ENCODE data around the gene OLFML2A. TPM values are rescaled to one million over a fixed set of nuclear protein-coding genes. Genes with fewer than 3 reads are reported as not detected.

OLFML2A gene
- total and polyA plus RNA-seq, 12 donors, result 1.7 to 21.4 (median 7.3) TPM

- H3K36me3 ChIP-seq (replicated peaks in 1 of 2), result no peaks in the 10 kb centered on the region
- intact Hi-C loops (cut with DNase I), result no loop called here
- no peak overlapping the region for H3K4me3 ChIP-seq
- 66 to 73% (median 69%) methylated on average over 4 of the region's 4 CpGs for WGBS, 4 donors
- peaks cover 5 to 8% of the 10 kb centered on the region in 2 donors for H3K4me1 ChIP-seq (replicated peaks in 1 of 2)
- no peak overlapping the region for H3K27ac ChIP-seq
- TF ChIP-seq, protein P1, sequence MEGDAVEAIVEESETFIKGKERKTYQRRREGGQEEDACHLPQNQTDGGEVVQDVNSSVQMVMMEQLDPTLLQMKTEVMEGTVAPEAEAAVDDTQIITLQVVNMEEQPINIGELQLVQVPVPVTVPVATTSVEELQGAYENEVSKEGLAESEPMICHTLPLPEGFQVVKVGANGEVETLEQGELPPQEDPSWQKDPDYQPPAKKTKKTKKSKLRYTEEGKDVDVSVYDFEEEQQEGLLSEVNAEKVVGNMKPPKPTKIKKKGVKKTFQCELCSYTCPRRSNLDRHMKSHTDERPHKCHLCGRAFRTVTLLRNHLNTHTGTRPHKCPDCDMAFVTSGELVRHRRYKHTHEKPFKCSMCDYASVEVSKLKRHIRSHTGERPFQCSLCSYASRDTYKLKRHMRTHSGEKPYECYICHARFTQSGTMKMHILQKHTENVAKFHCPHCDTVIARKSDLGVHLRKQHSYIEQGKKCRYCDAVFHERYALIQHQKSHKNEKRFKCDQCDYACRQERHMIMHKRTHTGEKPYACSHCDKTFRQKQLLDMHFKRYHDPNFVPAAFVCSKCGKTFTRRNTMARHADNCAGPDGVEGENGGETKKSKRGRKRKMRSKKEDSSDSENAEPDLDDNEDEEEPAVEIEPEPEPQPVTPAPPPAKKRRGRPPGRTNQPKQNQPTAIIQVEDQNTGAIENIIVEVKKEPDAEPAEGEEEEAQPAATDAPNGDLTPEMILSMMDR (IDR thresholded peaks at IDR 0.05), result peak in 1 of 6 experiments; percentile 16
- TF ChIP-seq POLR2A (IDR thresholded peaks at IDR 0.05), result no peak
- no peaks in the 10 kb centered on the region for H3K9me3 ChIP-seq (replicated peaks in 1 of 3)
- peaks cover 35% of the 10 kb centered on the region for H3K27me3 ChIP-seq
- no peak for DNase-seq
These were observed 9.9 kb upstream of the OLFML2A start for GRCh38 chr9:124766815-124767554.

- DNase-seq, result no peak
- Histone ChIP-seq H3K36me3 (replicated peaks in 1 of 2) (no peaks in the 10 kb centered on the region), H3K27me3 (peaks cover 32% of the 10 kb centered on the region), H3K9me3 (replicated peaks in 1 of 3) (no peaks in the 10 kb centered on the region), H3K4me1 (replicated peaks in 1 of 2) (peaks cover 5 to 11% of the 10 kb centered on the region in 2 donors), H3K27ac (no peak overlapping the region), H3K4me3 (no peak overlapping the region)
- intact Hi-C loops (cut with DNase I), result no loop called here
- TF ChIP-seq, protein P1 (IDR thresholded peaks at IDR 0.05), result no peak
- TF ChIP-seq POLR2A (IDR thresholded peaks at IDR 0.05), result no peak
- 64 to 85% (median 77%) methylated on average over 2 of the region's 2 CpGs for WGBS, 4 donors
These were observed 9.1 kb upstream of the OLFML2A start for GRCh38 chr9:124767821-124768220.

GRCh38 chr9:124768334-124768733 lies 8.6 kb upstream of the OLFML2A start:
- no peak for DNase-seq
- Histone ChIP-seq H3K4me1 (replicated peaks in 1 of 2) (peaks cover 5 to 11% of the 10 kb centered on the region in 2 donors), H3K4me3 (no peak overlapping the region), H3K36me3 (replicated peaks in 1 of 2) (no peaks in the 10 kb centered on the region), H3K27ac (no peak overlapping the region), H3K9me3 (replicated peaks in 1 of 3) (no peaks in the 10 kb centered on the region), H3K27me3 (peaks cover 28% of the 10 kb centered on the region)
- 65 to 80% (median 71%) methylated on average over 3 of the region's 3 CpGs for WGBS, 4 donors
- TF ChIP-seq, protein P1 (IDR thresholded peaks at IDR 0.05), result no peak
- TF ChIP-seq POLR2A (IDR thresholded peaks at IDR 0.05), result no peak
- intact Hi-C loops (cut with DNase I), result no loop called here

DNA sequence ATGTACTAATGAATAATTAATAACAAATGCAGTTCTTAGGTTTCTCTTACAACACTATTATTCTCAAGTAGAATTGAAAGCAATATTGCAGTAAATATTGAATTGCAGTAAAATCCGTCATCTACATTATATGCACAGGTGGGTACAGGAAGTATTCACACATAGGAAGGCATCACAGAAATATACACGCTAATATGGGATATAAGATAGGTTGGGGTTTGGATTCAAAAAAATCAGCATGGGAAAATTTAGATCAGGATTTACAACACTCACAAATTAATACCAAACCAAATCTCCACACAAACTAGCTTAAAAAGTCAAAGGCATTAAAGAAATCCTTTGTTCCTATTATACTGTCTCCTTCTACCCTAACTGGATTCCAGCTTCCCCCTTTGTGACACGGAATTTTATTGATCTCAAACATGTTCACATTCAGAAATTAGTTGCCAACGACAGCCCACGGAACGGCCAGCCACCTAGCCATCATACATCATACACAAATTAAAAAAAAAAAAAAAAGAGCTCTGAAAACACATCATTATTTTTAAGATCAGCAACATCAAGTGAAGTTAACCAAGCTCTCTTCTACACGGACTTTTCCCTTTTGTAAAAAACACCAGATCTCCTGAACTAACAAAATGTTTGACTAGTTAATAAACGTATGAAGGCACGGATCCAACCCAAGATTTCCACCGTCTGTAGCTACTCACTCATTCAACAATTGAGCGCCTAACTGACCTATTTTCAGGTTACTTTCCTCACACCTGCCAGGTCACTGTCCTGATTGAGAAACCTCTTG lies 8.0 kb upstream of the OLFML2A start:
- H3K4me3 ChIP-seq, result peak overlapping the region in 1 of 4 donors; percentile 71
- no peaks in the 10 kb centered on the region for H3K9me3 ChIP-seq (replicated peaks in 1 of 3)
- no peak for TF ChIP-seq POLR2A (IDR thresholded peaks at IDR 0.05)
- TF ChIP-seq, protein P1 (IDR thresholded peaks at IDR 0.05), result no peak
- intact Hi-C loops (cut with DNase I), result no loop called here
- no peak overlapping the region for H3K27ac ChIP-seq
- DNase-seq, result no peak
- H3K27me3 ChIP-seq, result peaks cover 28% of the 10 kb centered on the region
- H3K36me3 ChIP-seq (replicated peaks in 1 of 2), result no peaks in the 10 kb centered on the region
- H3K4me1 ChIP-seq (replicated peaks in 1 of 2), result peaks cover 5 to 11% of the 10 kb centered on the region in 2 donors
- WGBS, 4 donors, result 35 to 45% (median 39%) methylated on average over 11 of the region's 11 CpGs
